CD4-positive, alpha-beta T cell treated with Interleukin-2 at 100 ng/mL for 4 hours (primary cell): ENCODE results near the gene ACSF2.
"Not testable (repeated sequence)": the region's sequence is repeated elsewhere in the genome, so short reads cannot be mapped to it uniquely, and the experiment has no call there.

Experiments used
- DNase-seq: peaks from one replicate; pipeline ENCODE4 v3.0.0-alpha.2; 2020; ENCODE audit warnings: low spot score

ACSF2 gene, protein sequence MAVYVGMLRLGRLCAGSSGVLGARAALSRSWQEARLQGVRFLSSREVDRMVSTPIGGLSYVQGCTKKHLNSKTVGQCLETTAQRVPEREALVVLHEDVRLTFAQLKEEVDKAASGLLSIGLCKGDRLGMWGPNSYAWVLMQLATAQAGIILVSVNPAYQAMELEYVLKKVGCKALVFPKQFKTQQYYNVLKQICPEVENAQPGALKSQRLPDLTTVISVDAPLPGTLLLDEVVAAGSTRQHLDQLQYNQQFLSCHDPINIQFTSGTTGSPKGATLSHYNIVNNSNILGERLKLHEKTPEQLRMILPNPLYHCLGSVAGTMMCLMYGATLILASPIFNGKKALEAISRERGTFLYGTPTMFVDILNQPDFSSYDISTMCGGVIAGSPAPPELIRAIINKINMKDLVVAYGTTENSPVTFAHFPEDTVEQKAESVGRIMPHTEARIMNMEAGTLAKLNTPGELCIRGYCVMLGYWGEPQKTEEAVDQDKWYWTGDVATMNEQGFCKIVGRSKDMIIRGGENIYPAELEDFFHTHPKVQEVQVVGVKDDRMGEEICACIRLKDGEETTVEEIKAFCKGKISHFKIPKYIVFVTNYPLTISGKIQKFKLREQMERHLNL

DNA sequence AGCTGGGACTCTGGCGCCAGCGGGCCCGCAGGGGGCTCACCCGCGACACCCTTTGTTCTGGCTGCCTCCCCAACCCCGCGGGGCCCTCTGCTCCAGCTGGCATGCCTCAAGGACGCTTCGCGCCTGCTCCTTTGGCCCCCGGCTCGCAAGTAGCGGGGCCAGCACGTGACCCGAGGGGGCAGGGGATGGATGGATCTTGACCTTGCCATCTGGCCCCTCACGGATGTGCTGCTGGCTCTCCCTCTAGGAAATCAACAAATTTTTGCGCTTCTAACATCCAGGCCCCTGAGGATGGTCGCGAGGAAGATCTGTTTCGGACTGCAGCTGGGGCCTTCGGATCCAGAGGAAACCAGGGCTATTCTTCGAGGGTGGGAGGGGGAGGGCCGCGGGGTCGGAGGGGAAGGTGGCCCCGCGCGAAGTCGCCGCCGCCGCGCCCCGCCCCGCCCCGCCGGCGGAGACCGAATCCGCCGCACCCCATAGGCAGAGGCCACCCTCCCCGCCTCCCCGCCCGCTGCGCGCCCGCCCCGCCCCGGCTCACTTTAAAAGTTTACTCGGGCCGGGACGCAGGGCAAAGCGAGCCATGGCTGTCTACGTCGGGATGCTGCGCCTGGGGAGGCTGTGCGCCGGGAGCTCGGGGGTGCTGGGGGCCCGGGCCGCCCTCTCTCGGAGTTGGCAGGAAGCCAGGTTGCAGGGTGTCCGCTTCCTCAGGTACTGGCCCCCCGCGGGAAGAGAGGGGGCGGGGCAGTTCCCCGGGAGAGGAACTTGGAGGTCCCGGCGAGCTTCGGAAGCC, at the start of gene ACSF2:
TSS of gene ACSF2 (plus strand) at position 537 of the 790 bp plus-strand sequence. CDS start at position 581, 44 bp downstream.
- DNase-seq = peak; percentile 66

DNA sequence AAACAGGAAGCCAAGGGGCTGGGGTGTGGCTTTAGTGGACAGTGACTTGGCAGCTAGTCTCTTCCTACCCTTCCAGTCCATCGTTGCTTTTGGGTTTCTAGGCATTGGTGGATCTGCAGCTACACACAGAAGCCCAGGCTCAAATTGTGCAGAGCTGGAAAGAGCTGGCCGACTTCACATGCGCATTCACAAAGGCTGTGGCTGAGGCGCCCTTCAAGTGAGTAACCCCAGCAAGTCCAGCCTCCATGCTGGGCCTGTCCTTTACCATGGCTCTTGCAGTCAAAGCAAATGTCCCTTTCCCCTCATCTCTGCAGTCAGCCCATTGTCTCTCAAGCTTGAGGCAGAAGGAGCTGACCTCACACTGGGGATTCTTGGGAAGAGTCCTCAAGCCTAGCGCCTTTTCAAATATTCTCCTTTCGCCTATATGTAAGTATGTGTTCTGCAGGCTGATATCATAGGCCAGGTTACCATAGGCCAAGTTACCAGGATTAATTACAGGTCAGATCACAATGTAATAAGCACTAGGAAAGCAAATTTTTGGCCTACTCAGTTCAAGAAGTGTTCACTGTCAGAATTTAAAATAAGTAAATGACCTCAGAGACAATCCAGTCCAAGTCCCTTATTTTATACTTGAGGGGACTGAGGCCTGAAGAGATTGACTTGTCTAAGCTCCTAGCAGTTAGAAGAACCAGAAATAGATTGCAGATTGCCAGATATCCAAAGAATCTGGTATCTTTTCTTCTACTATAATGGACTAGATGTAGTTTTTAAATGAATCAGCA, 46.5 kb upstream of the ACSF2 start:
- no peak for DNase-seq

DNA sequence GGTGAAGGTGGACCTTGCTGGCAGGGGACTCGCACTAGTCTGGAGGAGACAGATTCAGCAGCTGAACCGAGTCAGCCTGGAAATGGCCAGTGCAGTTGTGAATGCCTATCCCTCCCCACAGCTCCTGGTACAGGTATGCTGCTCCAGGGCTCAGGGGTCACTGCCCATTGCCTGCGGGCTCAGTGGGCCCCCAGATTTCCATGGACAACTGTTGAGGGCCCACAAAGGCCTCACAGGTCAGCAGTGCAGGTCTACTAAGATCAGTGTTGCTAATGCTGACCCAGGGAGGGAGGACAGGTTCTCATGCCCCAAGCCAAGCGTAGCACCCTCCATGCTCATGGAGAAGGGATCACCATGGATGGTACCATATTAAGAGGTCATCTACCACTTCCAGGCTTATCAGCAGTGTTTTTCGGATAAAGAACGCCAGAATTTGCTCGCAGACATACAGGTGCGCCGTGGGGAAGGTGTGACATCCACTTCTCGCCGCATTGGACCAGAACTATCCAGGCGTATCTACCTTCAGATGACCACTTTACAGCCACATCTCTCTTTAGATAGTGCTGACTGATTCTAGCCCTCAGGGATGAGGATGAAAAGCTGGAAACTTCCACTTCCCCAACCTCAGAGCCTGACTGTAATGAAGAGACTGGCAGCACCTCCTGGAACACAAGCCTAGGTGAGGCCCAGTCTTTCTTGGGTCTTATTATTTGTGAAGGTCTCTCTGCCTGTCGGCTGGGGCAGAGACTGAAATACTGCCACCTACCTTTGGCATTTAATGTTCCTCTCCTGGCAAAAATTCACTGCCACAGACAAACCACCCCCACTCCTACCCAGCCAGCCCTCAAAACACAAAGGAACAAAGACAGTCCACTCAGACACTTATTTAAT, 45.4 kb upstream of the ACSF2 start:
- no peak for DNase-seq

DNA sequence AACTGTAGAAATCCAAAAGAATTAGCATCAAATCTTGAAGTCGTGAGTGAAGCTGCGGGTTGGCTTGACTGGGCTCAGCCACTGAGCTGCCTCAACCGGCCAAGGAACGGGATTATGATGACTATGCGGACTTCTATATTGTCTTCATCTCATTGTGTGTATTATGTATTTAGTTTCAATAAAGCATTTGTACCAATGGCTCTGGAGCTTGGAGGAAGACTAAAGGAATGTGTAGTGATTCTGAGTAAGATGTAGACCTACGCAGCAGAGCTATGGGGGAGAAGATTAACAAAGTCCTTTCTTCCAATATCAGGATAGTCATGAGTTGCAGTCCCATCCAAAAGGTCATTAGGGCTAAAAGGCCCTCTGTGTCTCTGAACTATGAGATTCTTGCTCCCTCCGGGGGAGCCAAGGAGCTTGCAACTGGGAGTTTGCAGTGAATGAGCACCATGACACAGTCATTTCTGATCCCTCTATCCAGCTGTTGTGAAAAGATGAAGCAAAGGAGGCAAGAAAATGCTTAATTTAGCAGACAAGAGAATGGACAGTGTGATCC, 44.7 kb upstream of the ACSF2 start:
- DNase-seq = no peak

DNA sequence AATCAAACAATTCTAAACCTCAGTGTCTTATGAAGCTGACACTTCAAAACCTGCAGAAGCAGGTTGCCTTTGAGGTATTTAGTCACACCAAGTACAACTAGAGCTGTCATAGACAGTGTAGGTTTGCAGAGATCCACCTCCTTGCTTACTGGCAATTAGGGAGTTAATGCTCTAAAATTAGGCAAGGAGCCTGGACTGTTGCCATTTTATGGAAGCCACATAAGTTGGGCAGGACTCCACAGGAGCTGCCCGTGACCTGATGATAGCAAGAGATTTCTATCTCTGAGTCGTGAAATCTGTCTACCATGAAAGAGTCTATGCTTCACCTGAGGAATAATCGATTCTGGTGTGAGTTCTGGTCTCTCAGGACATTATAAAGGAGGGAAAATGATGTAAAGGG, 44.1 kb upstream of the ACSF2 start:
- DNase-seq = no peak

DNA sequence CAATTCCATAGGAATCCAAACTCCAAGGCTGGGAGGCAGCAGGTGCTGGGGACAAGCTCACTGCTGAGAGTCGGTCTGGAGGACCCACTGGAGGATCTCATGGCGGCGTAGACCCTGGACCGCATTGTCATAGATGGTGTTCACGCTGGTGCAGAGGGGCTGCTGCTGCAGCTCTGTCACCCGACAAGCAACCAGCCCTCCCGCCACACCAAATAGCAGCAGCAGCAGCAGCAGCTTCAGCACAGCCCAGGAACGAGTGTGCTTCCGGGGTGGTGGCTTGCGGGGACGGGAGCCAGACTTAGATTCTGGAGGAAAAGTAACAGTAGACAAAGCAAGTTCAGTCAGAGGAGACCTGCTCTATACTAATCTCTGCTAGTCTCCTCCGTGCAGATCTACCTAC, 43.1 kb upstream of the ACSF2 start:
- DNase-seq = no peak

DNA sequence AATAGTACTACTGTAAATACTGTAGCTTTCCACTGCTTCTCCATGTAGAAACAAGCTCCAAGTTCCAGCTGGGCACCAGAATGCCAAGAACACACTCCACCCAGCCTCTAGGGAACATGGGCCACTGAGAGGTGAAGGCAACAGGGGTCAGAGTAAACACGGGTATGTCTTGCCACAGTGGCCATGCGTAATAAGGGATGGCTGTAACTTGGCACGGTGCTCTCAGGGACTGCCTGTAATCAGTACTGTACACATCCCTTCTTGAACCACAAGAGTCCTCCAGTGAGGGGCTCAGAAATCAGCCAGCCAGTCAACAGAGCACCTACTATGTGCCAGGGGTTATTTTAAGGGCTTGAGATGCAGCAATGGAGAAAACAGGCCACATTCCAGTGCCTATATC, 39.5 kb upstream of the ACSF2 start:
- DNase-seq = no peak

DNA sequence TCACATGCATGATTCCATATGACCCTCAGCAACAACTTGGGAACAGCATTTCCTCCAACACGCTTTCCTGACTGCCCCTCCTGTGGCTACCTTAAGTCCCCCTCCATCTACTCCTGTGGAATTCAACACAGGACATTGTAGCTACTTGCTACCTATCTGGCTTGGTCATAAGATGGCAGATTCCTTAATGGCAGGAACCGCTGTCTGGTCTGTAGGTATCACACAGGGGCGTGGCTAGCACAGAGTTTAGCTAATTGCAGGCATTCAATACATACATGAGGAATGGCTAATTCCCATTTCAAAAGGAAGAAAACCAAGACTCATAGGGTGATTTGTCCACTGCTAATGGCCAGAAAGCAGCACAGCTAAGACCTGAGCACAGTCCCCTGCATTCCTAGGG, 37.3 kb upstream of the ACSF2 start:
- DNase-seq = no peak

DNA sequence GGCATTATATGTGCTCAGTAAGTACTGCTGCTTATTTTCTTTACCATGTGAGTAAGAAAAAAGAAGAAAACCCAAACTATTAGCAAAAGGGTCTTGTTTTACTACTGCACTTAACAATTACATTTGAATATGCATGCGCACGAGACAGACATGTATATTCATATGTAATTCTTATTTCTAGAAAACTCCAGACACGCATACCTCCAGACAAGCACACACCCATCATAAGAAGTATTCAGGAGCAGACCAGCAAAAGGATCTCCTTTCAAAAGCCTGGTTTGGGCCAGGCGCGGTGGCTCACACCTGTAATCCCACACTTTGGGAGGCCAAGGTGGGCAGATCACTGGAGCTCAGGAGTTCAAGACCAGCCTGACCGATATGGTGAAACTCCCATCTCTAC, 36.5 kb upstream of the ACSF2 start:
- no peak for DNase-seq

DNA sequence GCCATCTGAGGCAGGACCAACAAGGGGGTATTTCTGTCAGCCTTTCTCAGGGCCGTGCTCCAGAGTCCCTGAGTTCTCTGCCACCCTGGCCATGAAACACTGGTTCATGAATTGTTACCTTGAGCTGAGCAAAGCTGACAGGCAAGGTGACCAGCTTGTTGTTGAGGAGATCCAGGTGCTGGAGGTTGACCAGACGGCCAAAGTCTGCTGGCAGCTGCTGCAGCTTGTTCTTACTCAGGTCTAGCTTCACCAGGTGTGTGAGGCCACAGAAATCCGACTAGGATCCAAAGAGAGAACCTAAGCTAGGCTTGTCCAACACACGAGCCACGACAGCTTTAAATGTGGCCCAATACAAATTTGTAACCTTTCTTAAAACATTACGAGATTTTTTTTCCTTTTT, 33.4 kb upstream of the ACSF2 start:
- DNase-seq = no peak

DNA sequence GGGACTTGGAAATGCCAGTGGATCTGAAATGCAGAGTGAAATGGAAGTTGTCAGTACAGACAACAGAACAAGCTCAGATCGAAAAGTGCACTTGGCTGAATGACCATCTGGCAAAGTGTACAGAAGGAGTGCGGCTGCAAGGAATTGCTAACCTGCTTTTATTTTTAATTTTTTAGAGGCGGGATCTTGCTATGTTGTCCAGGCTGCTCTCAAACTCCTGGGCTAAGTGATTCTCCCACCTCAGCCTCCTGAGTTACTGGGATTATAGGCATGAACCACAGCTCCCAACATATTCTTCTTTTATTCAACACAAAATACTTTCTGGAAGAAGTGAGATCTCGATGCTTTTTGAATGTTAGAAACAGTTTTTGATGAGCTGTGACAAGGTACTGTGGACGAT, 32.3 kb upstream of the ACSF2 start:
- no peak for DNase-seq

DNA sequence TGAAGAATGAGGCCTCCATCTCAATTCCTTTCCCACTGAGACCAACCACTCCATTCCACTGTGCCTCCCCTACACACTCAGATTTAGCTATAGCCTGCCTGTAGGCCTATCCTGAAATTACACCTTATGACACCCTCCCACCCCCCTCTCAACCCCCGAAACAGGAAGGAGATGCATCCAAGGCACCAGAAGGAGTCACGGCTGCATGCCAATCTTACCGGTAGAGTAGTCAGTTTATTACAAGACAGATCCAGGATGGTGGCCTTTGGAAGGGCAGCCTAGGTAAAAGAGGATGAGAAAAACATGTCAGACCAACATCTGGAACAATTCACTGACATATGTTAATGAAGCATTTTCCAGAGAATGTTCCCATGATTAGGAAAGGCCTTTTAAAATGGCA, 31.3 kb upstream of the ACSF2 start:
- DNase-seq = no peak

DNA sequence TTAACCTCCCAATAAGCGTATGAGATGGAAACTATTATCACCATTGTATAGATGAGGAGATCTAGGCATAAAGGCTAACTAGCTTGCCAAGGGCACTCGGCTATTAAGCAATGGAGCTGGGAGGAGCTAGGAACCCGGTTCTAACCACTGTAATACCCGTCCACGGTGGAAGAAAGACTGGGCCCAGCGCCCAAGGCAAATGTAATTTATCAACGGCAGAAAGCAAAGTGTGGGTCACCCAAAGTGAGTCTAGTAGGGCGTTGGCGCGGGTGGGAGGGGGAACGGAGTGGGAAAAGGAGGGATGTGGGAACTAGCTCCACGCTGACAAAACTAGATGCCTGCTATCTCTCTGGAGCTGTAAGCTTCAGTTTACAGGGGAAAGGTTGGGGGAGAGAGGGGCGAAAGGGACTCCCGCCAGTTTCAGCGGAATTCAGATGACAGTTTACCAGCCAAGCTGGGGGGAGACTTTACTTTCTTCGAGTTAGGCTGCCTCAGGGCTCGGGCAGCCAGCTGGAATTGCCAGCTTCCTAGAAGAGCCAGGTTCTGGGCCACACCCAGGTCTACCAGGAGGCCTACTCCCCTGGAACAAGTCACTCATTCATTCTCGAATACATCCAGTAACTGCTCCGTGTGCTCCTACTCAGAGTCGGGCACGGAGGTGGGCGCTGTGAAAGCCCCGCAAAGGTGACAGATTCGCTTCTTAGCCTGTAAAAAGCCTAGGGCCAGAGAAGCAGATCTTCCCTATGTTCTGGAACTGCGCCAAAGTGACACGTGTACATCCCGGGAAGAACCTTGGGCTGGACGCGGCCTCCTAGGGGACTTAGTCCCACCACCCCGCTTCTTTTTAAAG, 29.5 kb upstream of the ACSF2 start:
- peak; percentile 2 for DNase-seq

DNA sequence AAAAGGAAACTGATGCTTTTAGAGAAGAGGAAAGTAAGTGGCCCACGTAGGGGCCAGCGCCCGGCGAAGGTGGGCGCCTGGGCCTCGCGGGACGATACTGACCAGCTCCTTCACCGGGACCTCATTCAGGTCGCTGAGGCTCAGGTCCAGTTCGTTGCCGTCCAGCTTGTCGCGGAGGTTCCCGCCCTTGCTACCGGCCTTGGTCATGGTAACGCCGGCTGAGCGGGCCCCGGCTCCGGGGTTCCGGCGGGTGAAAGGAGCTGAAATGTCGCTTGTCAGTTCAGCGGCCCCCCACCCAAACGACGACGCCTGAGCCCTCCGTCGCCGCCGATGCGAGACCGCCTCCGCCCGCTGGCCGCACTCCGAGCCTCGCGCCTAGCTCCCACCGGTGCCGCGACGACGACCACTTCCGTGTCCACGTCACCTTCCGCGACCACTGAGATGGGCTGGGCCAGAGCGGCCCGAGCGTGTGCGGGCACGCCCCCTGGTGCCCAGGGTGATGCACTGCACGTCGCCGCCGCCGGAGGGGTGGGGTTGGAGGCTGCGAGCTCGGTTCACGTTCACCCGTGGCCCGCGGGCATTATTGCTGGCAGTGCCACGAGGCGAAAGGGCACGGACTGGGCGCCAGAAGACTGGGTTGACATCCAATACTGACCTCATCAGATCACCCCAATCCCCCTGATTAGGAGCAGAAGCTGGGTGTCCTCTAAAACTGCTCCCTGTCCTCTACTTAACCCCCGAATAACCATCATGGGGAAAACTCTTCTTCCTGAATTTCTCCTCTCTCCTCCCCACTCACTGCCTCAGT, 28.7 kb upstream of the ACSF2 start, which contains the start of gene LRRC59:
TSS of gene LRRC59 (minus strand) at position 413 of the 808 bp plus-strand sequence. CDS start at position 207, 206 bp downstream.
- DNase-seq = peak; percentile 94

DNA sequence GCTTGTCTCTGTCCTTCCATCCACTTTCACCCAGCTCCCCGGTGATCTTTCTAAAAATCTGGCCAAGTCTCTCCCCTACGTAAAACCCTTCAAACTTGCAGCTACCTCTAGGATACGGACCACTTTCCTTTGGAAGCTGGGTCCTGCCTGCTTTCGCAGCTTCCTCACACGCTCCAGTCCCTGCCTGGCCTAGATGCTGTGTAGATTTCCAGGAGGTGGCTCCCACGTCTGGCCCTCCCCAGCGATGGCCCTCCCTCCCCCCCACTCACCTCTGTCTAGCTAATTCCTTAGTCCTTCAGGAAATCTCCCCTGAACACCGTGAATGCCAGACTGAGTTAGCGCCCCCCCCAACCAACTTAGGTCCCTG, 28.1 kb upstream of the ACSF2 start:
- DNase-seq = no peak

DNA sequence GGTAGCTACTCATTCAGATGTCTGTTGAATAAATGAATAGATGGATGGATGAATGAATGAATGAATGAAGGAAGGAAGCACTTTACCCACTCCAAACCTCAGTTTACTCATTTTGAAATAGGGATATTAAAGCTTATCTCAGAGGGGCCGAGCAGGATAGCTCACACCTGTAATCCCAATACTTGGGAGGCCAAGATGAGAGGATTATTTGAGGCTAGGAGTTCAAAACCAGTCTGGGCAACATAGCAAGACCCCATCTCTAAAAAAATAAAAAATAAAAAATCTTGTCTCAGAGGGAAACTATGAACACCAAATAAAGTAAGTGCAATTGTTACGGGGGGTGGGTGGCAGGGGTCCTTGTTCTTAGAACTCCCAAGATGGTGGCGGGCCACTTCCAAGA, 27.3 kb upstream of the ACSF2 start:
- DNase-seq = not testable (repeated sequence)

DNA sequence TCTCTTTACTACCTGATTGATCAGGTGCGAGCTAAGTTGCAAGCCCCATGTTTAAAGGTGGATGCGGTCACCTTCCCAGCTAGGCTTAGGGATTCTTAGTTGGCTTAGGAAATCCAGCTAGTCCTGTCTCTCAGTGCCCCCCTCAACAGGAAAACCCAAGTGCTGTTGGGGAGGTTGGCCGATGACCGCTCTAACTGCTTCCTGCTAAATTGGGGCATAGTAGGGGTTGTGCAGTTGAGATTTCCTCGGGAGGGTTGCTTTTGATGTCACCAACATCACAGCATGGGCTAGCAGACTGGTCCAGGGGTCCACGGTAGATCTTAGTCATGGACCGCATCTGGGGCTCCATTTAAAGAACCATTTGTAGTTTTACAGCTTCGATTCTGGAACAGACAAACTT, 26.4 kb upstream of the ACSF2 start:
- not testable (repeated sequence) for DNase-seq

DNA sequence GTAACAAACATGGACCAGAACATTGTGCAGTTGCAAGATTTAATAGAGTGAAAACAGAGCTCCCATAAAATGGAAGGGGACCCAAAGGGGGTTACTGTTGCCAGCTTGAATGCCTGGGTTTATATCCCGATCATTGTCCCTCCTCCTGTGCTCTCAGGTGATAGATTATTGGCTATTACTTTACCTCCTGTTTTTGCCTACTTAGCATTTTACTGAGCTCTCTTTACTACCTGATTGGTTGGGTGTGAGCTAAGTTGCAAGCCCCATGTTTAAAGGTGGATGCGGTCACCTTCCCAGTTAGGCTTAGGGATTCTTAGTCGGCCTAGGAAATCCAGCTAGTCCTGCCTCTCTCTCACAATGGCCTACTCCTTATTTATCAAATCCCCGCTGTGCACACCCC, 20.7 kb upstream of the ACSF2 start:
- not testable (repeated sequence) for DNase-seq

DNA sequence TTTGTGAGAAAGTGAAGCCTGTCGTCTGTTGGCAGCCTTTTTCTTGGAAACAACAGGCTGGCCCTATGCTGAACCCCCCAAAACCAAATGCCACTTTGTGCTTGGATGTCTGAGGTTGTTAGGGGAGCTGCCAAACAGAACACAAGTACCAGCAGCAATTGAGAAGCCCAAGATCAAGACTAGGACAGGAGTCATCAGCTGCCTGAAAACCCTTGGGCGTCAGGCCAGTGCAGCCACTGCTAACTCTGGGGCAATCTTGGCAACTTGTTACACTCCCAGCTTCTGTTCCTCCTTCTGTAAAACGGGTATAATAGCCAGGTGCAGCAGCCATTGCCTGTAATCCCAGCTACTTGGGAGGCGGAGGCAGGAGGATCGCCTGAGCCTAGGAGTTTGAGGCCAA, 19.4 kb upstream of the ACSF2 start:
- no peak for DNase-seq
